IPS DF 6.9 (cell line): ENCODE data around the gene STXBP4.

ENCODE experiments used
- DNase-seq: peaks from one replicate; pipeline ENCODE4 v3.0.0-alpha.2; 2013; ENCODE audit warnings: low read depth, low spot score
- H3K27ac ChIP-seq: one replicate; pipeline ENCODE4 v1.5.1; 2013; ENCODE audit warnings: low read length, control low read depth
- H3K27me3 ChIP-seq: 2 replicates; pipeline ENCODE4 v1.6.1; 2013; ENCODE audit warnings: mild to moderate bottlenecking, low read length; ENCODE audit not compliant: control insufficient read depth, insufficient read depth
- H3K36me3 ChIP-seq: 2 replicates; pipeline ENCODE4 v1.6.1; 2013; ENCODE audit warnings: low read length; ENCODE audit not compliant: control insufficient read depth, insufficient read depth
- H3K4me1 ChIP-seq: 2 replicates; pipeline ENCODE4 v1.6.1; 2013; ENCODE audit warnings: low read length; ENCODE audit not compliant: control insufficient read depth, insufficient read depth
- H3K4me3 ChIP-seq: 2 replicates; pipeline ENCODE4 v1.5.1; 2013; ENCODE audit warnings: mild to moderate bottlenecking, low read length
- H3K9me3 ChIP-seq: 2 replicates; pipeline ENCODE4 v1.6.1; 2013; ENCODE audit warnings: low read length, inconsistent platforms; ENCODE audit not compliant: control insufficient read depth, insufficient read depth
- WGBS: extraction: QIAGEN DNeasy Blood & Tissue Kit; methylation state at CpG from one replicate; pipeline ENCODE4 v1.1.7; 2013; ENCODE audit warnings: mixed read lengths, missing lambda C conversion rate; ENCODE audit not compliant: insufficient read length, insufficient coverage; 5-methylcytosine and 5-hydroxymethylcytosine counted together

Gene STXBP4

DNA sequence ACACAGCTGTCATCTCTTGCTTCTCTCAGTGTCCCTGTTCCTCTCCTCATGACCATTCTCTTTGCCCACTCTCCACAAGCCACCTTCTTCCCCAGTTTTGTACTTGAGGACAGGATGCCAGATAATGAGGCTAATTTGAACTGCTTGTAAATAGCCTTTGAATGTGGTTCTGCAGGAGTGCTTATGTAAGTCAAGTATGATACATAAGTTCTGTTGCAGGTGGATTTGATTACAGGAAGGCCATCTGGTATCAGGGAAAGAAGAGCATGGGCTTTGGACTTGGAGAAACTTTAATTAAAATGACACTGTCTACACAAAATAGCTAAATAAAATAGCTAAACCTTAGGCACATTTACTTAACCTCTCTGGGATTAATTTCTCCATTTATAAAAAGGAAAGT, 176.0 kb downstream of the STXBP4 start:
- H3K4me1 ChIP-seq = no peaks in the 10 kb centered on the region
- no peak overlapping the region for H3K27ac ChIP-seq
- no peaks in the 10 kb centered on the region for H3K27me3 ChIP-seq
- no peaks in the 10 kb centered on the region for H3K9me3 ChIP-seq
- no peak for DNase-seq
- H3K36me3 ChIP-seq = no peaks in the 10 kb centered on the region
- no peak overlapping the region for H3K4me3 ChIP-seq

DNA sequence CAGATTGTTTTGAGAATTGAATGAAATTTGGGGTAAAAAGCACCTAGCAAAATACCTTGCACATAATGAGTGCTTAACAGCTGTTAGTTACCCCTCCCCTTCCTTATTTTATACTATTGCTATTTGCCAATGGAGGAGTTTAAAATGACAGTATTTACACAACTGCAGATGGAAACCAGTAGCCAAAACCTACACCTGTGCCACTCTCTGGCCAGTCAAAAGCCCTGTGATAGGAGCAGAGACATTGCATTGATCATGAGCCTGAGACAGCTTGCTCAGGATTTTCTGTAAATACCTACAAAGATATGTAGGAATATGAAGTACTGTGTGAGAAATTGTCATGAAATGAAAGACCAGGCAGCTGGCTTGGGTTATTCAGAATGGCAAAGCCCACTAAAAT, 180.9 kb downstream of the STXBP4 start:
- Histone ChIP-seq H3K27ac (no peak overlapping the region), H3K4me1 (no peaks in the 10 kb centered on the region), H3K9me3 (no peaks in the 10 kb centered on the region), H3K36me3 (no peaks in the 10 kb centered on the region), H3K4me3 (no peak overlapping the region), H3K27me3 (no peaks in the 10 kb centered on the region)
- no peak for DNase-seq

DNA sequence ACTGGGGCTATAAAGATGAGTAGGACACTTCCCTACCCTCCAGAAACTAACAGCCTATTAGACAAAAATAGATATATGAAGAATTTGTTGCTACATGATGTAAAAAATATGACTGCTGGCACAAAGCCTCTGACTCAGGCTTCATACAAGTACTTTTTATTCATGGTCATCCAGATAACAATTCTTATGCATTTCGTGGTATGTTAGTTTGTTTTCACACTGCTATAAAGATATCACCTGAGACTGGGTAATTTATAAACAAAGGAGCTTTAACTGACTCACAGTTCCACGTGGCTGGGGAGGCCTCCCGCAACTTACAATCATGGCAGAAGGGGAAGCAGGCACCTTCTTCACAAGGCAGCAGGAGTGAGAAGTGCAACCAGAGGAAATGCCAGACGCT, 183.7 kb downstream of the STXBP4 start:
- Histone ChIP-seq H3K4me1 (no peaks in the 10 kb centered on the region), H3K9me3 (no peaks in the 10 kb centered on the region), H3K27me3 (no peaks in the 10 kb centered on the region), H3K4me3 (no peak overlapping the region), H3K36me3 (no peaks in the 10 kb centered on the region), H3K27ac (no peak overlapping the region)
- DNase-seq = no peak
- WGBS = no CpG with 5 or more reads among the region's 4 CpGs

DNA sequence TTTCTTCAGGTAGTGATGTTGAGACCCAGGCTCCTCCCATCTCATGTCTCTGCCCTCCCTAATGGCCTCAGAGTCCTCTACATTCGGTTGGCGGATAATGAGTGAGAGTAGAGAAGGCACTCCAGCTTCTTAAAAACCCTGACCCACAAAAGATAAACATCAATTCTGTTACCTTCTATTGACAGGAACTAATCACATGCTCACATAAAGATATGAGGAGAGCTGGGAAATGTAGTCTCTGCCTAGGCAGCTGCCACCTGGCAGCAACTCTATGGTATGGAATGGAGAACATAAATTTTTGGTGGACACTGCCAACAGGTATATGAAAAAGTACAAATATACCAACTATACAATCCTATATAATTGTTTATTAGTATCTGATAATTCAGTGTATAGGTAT, 185.5 kb downstream of the STXBP4 start:
- WGBS = no CpG with 5 or more reads among the region's 2 CpGs

DNA sequence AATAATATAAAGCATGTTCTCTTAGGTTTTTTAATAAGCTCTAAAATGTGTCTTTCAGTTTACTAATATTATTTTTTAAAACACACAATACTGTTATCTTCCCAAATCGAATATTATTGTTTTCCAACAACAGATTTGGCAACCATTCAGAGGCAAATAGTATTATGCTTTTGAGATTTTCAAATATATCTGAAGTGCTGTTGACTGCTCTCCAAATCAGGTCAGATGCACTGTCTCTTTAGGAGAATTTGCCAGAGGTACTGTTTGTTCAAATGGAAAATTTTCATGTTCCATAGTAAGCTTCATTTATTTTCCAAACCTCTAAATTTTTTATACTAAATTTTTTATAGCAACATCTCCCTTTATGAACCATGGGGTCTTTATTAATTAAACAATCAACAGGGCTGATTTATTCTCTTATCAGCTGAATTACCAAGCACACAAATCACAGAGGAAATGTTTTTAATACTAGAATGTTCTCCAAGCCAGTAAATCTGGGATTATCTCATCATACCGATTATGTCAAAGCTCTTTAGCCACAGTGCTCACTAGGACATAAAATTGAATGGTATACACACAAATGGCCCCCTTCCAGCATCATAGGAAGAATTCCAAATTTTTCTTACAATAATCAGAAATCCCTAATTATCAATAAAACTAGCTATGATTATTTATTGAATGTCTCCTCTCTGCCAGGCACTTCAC, 187.4 kb downstream of the STXBP4 start:
- WGBS = no CpG with 5 or more reads among the region's 2 CpGs
- Histone ChIP-seq H3K27ac (no peak overlapping the region), H3K9me3 (no peaks in the 10 kb centered on the region), H3K27me3 (no peaks in the 10 kb centered on the region), H3K36me3 (no peaks in the 10 kb centered on the region), H3K4me1 (no peaks in the 10 kb centered on the region), H3K4me3 (no peak overlapping the region)
- DNase-seq = no peak

More for the DNA sequence above, 185.5 kb downstream of the STXBP4 start:
- H3K4me1 ChIP-seq = no peaks in the 10 kb centered on the region
- no peak overlapping the region for H3K27ac ChIP-seq
- H3K4me3 ChIP-seq = no peak overlapping the region
- no peaks in the 10 kb centered on the region for H3K36me3 ChIP-seq
- no peak for DNase-seq
- H3K9me3 ChIP-seq = no peaks in the 10 kb centered on the region
- no peaks in the 10 kb centered on the region for H3K27me3 ChIP-seq

DNA sequence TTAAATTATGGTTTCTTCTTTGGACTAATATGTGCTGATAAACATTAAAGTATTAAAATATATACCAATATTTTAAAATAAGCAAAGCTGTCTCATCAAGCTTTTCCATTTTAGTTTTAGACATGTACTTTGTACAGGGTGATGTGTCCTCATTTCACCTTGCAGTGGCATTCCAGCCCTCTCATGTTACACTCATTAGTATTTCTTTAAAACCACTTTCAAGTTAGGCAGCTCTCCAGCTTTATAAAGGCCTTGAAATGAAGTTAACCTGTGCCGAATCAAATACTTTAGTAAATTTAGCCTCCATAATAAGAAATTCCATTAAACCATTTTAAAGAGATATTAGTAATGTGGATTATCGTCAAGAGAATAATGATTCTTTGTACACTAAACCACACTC, 188.6 kb downstream of the STXBP4 start:
- no peak for DNase-seq
- no peaks in the 10 kb centered on the region for H3K36me3 ChIP-seq
- WGBS = no CpG with 5 or more reads among the region's 2 CpGs
- no peaks in the 10 kb centered on the region for H3K9me3 ChIP-seq
- H3K27me3 ChIP-seq = no peaks in the 10 kb centered on the region
- H3K4me3 ChIP-seq = no peak overlapping the region
- no peak overlapping the region for H3K27ac ChIP-seq
- no peaks in the 10 kb centered on the region for H3K4me1 ChIP-seq

DNA sequence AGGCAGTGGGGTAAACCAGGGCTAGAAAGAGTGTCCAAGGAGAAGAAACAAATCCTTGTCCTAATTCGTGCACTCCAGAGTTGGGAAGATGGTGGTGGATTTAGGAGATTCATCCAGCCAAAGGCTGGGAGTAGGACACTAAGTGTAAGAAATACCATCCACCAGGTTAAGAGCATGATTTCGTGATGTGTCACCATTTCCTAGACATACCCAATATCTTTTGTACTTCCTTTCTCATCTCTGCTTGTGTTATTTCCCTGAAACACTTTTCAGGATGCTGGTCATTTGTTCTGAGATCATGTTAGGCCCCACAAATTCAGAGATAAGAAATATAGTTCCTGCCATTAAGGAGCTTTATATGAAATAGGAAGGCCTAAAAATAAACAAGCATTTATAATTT, 189.9 kb downstream of the STXBP4 start:
- no peak overlapping the region for H3K4me3 ChIP-seq
- no peaks in the 10 kb centered on the region for H3K4me1 ChIP-seq
- no peaks in the 10 kb centered on the region for H3K9me3 ChIP-seq
- no peaks in the 10 kb centered on the region for H3K27me3 ChIP-seq
- WGBS = no CpG with 5 or more reads among the region's 2 CpGs
- DNase-seq = no peak
- H3K36me3 ChIP-seq = no peaks in the 10 kb centered on the region
- H3K27ac ChIP-seq = no peak overlapping the region

DNA sequence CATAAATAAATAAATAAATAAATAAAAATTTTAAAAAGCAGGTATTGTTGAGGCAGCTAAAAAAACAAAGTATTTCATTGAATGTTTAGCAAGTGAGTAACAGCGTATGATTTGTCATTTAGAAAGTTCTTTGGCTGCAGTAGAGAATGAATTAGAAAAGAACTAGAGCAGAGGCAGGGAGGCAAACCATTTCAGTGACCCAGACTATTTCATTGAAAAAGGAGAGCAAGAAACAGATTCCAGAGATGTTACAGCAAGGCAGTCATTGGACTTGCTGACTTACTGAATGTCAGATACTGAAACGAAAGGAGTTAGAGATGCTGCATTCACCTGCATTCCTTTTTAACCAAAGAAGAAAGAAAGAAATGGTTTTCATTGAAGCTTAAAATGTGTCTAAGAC, 190.7 kb downstream of the STXBP4 start:
- Histone ChIP-seq H3K4me1 (no peaks in the 10 kb centered on the region), H3K9me3 (no peaks in the 10 kb centered on the region), H3K27ac (no peak overlapping the region), H3K36me3 (no peaks in the 10 kb centered on the region), H3K27me3 (no peaks in the 10 kb centered on the region), H3K4me3 (no peak overlapping the region)
- no peak for DNase-seq
- no CpG with 5 or more reads among the region's 2 CpGs for WGBS

DNA sequence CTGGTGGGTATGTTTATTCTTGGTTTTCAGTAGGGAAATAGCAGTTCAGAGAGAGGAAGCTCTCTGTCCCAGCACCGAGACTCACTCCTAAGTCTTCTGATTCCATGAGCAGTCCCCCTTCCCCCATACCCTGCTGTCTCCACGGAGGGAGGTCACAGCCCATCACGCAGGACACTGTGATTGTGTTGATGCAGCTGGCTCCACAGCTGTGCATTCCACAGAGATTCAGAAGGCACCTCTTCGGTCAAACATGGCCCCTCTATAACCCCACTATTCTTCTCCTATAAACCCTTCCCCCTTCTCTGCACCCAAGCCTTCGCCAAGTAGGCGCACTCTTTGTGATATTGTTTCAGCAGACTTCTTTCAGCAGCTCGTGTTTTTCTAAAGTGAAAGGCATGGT, 191.9 kb downstream of the STXBP4 start:
- H3K9me3 ChIP-seq = no peaks in the 10 kb centered on the region
- no CpG with 5 or more reads among the region's 7 CpGs for WGBS
- no peak for DNase-seq
- H3K36me3 ChIP-seq = no peaks in the 10 kb centered on the region
- no peak overlapping the region for H3K27ac ChIP-seq
- no peak overlapping the region for H3K4me3 ChIP-seq
- no peaks in the 10 kb centered on the region for H3K4me1 ChIP-seq
- H3K27me3 ChIP-seq = no peaks in the 10 kb centered on the region

DNA sequence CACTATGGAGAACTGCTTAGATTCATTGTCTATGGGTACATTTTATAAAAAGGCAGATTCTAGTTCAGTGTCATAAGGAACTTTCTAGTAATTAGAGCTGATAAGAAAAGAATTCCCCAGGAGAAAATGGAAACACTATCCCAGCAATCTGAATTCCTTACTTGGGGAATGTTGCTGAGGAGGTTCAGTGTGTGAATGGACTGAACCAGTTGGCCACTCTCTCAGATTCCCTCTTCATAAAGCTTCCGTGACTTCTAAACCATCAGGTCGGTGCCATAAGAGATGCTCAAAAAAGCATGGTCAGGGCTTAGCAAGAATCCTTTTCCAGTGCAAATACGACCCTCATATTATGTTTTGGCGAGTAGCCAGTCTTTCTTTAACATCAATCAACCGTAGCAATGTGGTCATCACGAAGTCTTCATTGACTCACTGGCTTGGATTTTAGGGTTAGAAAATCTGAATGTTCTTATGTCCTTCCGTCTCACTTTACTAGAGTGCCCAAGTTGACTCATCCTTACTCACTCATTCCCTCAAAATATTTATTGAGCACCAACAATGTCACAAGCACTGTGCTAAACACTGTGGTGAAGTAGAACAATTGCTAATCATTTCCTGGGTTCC, 193.5 kb downstream of the STXBP4 start:
- Histone ChIP-seq H3K4me1 (no peaks in the 10 kb centered on the region), H3K9me3 (no peaks in the 10 kb centered on the region), H3K36me3 (no peaks in the 10 kb centered on the region), H3K27ac (no peak overlapping the region), H3K27me3 (no peaks in the 10 kb centered on the region), H3K4me3 (no peak overlapping the region)
- DNase-seq = no peak
- no CpG with 5 or more reads among the region's 7 CpGs for whole genome bisulfite sequencing

DNA sequence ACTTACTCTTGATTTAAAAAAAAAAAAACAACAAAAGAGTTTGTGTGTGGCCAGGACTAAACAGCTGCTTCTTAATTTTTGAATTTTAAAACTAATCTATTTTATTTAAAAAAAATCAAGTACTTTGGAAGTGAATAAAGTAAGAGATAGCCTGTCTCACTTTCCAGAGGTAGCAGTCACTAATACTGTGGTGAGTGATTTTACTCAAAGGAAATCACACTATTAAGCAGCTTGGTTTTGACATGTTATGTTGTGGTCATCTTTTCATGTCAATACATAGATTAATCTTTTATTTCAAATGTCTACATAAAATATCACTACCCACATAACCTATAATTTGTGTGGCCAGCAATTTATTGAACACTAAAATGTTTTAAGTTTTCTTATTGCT, 194.0 kb downstream of the STXBP4 start:
- Histone ChIP-seq H3K27me3 (no peaks in the 10 kb centered on the region), H3K36me3 (no peaks in the 10 kb centered on the region), H3K27ac (no peak overlapping the region), H3K4me3 (no peak overlapping the region), H3K4me1 (no peaks in the 10 kb centered on the region), H3K9me3 (no peaks in the 10 kb centered on the region)
- DNase-seq = no peak
